Adrenal gland (tissue), 5 donors: ENCODE measurements around the gene ITIH5.

Experiments
- POLR2A ChIP-seq, 2 donors: fragments of 450-650 bp; IDR thresholded peaks; one replicate each; pipeline ENCODE4 v1.6.1; 2017; ENCODE audit warnings: antibody characterized with exemption in 2 of 2, mild to moderate bottlenecking in 2 of 2, moderate library complexity in 1 of 2
- TF ChIP-seq, protein P1 (sequence below), 6 experiments: fragments of 450-650 bp in 4 of 6; fragments of 200-600 bp in 2 of 6; sonication (generic) in 1 of 6; IDR thresholded peaks; 1 replicate in 5 of 6; 2 replicates in 1 of 6; pipeline versions ENCODE4 v1.5.1 to v1.8.0; 2016 to 2021; ENCODE audit warnings: antibody characterized with exemption in 6 of 6, mild to moderate bottlenecking in 2 of 6, moderate library complexity in 1 of 6
- donor health status: DM: no; HTN: no; CAD: no.

DNA sequence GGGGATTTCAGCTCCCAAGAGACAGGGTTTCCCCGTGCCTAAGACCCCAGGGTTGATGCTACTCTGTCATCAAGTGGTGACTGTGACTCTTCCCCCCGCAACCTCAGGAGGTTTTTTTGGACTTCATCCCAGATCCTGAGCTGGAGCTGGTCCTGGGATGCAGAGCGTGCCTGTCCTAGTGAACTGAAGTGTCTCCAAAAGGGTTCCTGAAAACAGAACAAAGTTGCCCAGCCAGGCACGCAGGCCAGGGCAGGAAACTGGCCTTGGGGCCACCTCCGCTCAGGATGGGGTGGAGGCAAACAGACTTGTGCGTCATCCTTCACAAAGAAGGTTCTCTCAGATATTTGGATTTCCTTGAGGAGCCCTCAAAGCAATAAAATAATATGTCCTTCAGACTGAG is 118.9 kb downstream of the ITIH5 start:
- TF ChIP-seq POLR2A (IDR thresholded peaks at IDR 0.05): no peak
- TF ChIP-seq, protein P1, sequence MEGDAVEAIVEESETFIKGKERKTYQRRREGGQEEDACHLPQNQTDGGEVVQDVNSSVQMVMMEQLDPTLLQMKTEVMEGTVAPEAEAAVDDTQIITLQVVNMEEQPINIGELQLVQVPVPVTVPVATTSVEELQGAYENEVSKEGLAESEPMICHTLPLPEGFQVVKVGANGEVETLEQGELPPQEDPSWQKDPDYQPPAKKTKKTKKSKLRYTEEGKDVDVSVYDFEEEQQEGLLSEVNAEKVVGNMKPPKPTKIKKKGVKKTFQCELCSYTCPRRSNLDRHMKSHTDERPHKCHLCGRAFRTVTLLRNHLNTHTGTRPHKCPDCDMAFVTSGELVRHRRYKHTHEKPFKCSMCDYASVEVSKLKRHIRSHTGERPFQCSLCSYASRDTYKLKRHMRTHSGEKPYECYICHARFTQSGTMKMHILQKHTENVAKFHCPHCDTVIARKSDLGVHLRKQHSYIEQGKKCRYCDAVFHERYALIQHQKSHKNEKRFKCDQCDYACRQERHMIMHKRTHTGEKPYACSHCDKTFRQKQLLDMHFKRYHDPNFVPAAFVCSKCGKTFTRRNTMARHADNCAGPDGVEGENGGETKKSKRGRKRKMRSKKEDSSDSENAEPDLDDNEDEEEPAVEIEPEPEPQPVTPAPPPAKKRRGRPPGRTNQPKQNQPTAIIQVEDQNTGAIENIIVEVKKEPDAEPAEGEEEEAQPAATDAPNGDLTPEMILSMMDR (IDR thresholded peaks at IDR 0.05): no peak
